Adrenal gland (tissue), 12 donors: ENCODE results near the gene NRP2. TPM values are rescaled to one million over a fixed set of nuclear protein-coding genes. Genes with fewer than 3 reads are reported as not detected.

ENCODE experiments used
- DNase-seq, 7 donors: peaks; one replicate each; pipeline ENCODE4 v3.0.0-alpha.2; 2019 to 2020
- H3K27ac ChIP-seq, 5 donors: fragments of 200-600 bp; sonication (generic) in 4 of 5; 1 replicate in 3 of 5; 2 replicates in 2 of 5; pipeline versions ENCODE4 v1.5.1 to v1.8.0; 2016 to 2020; ENCODE audit warnings: mild to moderate bottlenecking in 1 of 5
- H3K27me3 ChIP-seq: fragments of 200-600 bp; 2 replicates; pipeline ENCODE4 v1.8.0; 2021
- H3K36me3 ChIP-seq, 2 donors: fragments of 200-600 bp; replicated peaks in 1 of 2; 1 replicate in 1 of 2; 2 replicates in 1 of 2; pipeline versions ENCODE4 v1.5.1 to v1.8.0; 2018 to 2022
- H3K4me1 ChIP-seq, 2 donors: fragments of 200-600 bp; replicated peaks in 1 of 2; 1 replicate in 1 of 2; 2 replicates in 1 of 2; pipeline versions ENCODE4 v1.5.1 to v1.8.0; 2018 to 2021
- H3K4me3 ChIP-seq, 4 donors: fragments of 200-600 bp; sonication (generic) in 3 of 4; one replicate each; pipeline ENCODE4 v1.5.1; 2016 to 2018
- H3K9me3 ChIP-seq, 3 donors: fragments of 200-600 bp; sonication (generic) in 1 of 3; replicated peaks in 1 of 3; 1 replicate in 2 of 3; 2 replicates in 1 of 3; pipeline versions ENCODE4 v1.5.1 to v1.8.0; 2016 to 2021
- POLR2A ChIP-seq, 2 donors: fragments of 450-650 bp; IDR thresholded peaks; one replicate each; pipeline ENCODE4 v1.6.1; 2017; ENCODE audit warnings: antibody characterized with exemption in 2 of 2, mild to moderate bottlenecking in 2 of 2, moderate library complexity in 1 of 2
- WGBS, 4 donors: extraction: QIAGEN DNeasy Blood & Tissue Kit in 2 of 4; methylation state at CpG; one replicate each; pipeline versions ENCODE4 v1.1.5 to v1.1.7; 2013 to 2017; 5-methylcytosine and 5-hydroxymethylcytosine counted together
- intact Hi-C, 2 donors: fragments of 100-400 bp; cut with DNase I; formaldehyde crosslinking; loops; one replicate each; pipeline versions ENCODE4 v1.14.1 to v1.15.0; 2022 to 2023
- polyA plus RNA-seq, 3 donors: library from polyadenylated mRNA; stranded (reverse); fragments of 200-250 nt in 2 of 3; fragments of 350-450 nt in 1 of 3; fragmentation: Illumina TruSeq in 1 of 3; extraction: RNeasy Lipid Tissue Mini Kit (QIAGEN cat#74804) in 1 of 3; gene quantifications; one replicate each; pipeline ENCODE4 v1.2.3, GENCODE V29; 2013 to 2014
- total RNA-seq, 9 donors: library from RNA; depleted of rRNA in 4 of 9; stranded (reverse); fragments of >200 nt in 4 of 9; fragments of 120-200 nt in 1 of 9; fragmentation: NEBNext Ultra II Directional in 1 of 9; extraction: Animal tissue kit (Norgen Biotek cat#: 25700) in 1 of 9; gene quantifications; one replicate each; pipeline versions ENCODE4 v1.1.0 to v1.2.4, GENCODE V29; 2013 to 2023
- TF ChIP-seq, protein P1 (sequence below), 6 experiments: fragments of 450-650 bp in 4 of 6; fragments of 200-600 bp in 2 of 6; sonication (generic) in 1 of 6; IDR thresholded peaks; 1 replicate in 5 of 6; 2 replicates in 1 of 6; pipeline versions ENCODE4 v1.5.1 to v1.8.0; 2016 to 2021; ENCODE audit warnings: antibody characterized with exemption in 6 of 6, mild to moderate bottlenecking in 2 of 6, moderate library complexity in 1 of 6
- donor health status: healthy with polysubstance abuse.
- donor health status: Bipolar disorder and iron deficiency.
- donor health status: DM: yes; HTN: yes; CAD: no.
- donor health status: DM: no; HTN: no; CAD: no.
- donor health status: DM: no; HTN: no; CAD: no.
- donor health status: DM: yes; HTN: yes; CAD: no.

NRP2 gene
- total and polyA plus RNA-seq, 12 donors, result 27.6 to 205 (median 93.1) TPM

DNA sequence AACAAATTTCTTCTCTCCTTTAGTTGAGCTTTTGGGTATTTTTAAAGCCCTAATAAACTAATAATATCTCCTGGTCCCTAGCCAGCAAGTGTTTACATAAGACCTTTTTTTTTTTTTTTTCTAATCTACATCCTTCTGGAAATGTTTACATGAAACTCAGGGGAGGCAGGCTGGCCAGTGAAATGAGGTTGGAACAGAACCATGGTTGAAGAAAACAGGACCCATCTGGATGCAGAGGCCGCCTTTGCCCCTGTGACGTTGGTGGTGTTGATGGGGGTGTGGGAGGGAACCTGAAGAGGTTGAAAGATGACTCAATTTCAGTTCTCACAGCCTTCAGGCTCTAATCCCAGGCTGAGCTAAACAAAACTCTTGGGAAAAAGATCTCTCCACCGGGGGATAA, 118.5 kb downstream of the NRP2 start:
- Histone ChIP-seq H3K27ac (peak overlapping the region in 1 of 5 donors; percentile 6), H3K9me3 (no peaks in the 10 kb centered on the region), H3K4me3 (no peak overlapping the region), H3K4me1 (no peaks in the 10 kb centered on the region), H3K27me3 (no peaks in the 10 kb centered on the region), H3K36me3 (peaks cover 0 to 4% of the 10 kb centered on the region in 2 donors)
- TF ChIP-seq, protein P1, sequence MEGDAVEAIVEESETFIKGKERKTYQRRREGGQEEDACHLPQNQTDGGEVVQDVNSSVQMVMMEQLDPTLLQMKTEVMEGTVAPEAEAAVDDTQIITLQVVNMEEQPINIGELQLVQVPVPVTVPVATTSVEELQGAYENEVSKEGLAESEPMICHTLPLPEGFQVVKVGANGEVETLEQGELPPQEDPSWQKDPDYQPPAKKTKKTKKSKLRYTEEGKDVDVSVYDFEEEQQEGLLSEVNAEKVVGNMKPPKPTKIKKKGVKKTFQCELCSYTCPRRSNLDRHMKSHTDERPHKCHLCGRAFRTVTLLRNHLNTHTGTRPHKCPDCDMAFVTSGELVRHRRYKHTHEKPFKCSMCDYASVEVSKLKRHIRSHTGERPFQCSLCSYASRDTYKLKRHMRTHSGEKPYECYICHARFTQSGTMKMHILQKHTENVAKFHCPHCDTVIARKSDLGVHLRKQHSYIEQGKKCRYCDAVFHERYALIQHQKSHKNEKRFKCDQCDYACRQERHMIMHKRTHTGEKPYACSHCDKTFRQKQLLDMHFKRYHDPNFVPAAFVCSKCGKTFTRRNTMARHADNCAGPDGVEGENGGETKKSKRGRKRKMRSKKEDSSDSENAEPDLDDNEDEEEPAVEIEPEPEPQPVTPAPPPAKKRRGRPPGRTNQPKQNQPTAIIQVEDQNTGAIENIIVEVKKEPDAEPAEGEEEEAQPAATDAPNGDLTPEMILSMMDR (IDR thresholded peaks at IDR 0.05), result no peak
- TF ChIP-seq POLR2A (IDR thresholded peaks at IDR 0.05), result no peak
- intact Hi-C loops, result no loop called here
- WGBS, 4 donors, result 55 to 77% (median 69%) methylated on average over 3 of the region's 3 CpGs
- DNase-seq, result peak in 1 of 7 donors; percentile 23

DNA sequence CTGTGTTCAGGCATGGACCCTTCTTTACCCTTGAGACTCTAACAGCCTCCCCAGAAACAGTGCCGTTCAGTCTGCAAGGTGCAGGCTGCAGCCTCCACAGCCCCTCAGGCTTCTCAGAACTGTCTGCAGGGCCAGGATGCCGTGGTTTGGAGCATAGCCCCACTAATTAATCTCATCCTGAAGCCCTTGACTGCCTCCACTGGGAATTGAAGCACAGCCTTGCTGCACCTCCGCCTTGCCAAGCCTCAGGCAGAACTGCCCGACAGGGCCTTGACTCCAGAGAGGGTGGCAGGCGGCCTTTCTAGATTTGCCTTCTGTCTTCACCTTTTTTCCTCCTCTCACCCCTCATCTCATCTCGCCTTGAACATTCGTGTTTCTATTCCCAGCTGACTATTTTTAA, 119.8 kb downstream of the NRP2 start:
- Histone ChIP-seq H3K4me1 (no peaks in the 10 kb centered on the region), H3K36me3 (no peaks in the 10 kb centered on the region), H3K27me3 (no peaks in the 10 kb centered on the region), H3K9me3 (no peaks in the 10 kb centered on the region), H3K4me3 (no peak overlapping the region), H3K27ac (no peak overlapping the region)
- intact Hi-C loops, result no loop called here
- 81 to 94% (median 84%) methylated on average over 6 to 7 of the region's 7 CpGs for WGBS, 4 donors
- TF ChIP-seq, protein P1 (IDR thresholded peaks at IDR 0.05), result no peak
- no peak for TF ChIP-seq POLR2A (IDR thresholded peaks at IDR 0.05)
- no peak for DNase-seq

DNA sequence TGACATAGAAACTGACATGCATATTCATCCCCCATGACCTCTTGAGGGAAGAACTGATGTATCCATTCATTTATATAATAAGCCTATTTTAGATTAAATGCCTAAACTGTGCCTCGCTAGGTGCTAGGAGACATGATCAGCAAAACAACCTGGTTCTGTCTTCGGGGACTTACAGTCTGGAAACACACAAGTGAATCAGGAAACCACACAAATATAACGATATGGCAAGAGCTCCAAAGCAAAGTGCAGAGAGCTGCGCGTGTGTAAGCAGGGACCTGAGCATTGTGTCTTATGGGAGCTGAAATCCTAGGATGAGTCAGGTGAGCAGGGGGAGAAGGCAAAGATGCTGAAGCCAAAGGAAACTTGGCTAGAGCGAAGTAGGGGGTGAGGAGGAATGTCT, 120.6 kb downstream of the NRP2 start:
- TF ChIP-seq POLR2A (IDR thresholded peaks at IDR 0.05), result no peak
- TF ChIP-seq, protein P1 (IDR thresholded peaks at IDR 0.05), result no peak
- no peak for DNase-seq
- no peak overlapping the region for H3K4me3 ChIP-seq
- intact Hi-C loops, result no loop called here
- H3K27ac ChIP-seq, result no peak overlapping the region
- H3K27me3 ChIP-seq, result no peaks in the 10 kb centered on the region
- H3K9me3 ChIP-seq, result no peaks in the 10 kb centered on the region
- H3K36me3 ChIP-seq, result no peaks in the 10 kb centered on the region
- WGBS, 4 donors, result 78 to 84% (median 79%) methylated on average over 6 of the region's 6 CpGs
- H3K4me1 ChIP-seq, result no peaks in the 10 kb centered on the region

DNA sequence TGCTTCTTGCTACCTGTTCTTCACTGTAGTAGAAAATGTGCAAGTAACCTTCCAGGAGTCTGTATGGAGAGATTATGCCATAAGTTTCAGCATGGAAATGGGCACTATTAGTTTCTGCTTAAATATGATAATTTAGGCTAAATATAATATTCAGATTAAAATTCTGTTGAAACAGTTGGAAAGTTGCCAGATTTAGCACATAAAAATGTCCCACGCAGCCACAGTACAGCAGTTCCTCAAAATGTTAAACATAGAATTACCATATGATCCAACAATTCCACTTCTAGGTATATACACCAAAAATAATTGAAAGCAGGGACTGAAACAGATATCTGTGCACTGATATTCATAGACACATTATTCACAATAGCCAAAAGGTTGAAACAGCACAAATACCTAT, 121.2 kb downstream of the NRP2 start:
- 69 to 83% (median 78%) methylated on average over 1 of the region's 1 CpG for WGBS, 4 donors
- intact Hi-C loops, result no loop called here
- no peak for DNase-seq
- Histone ChIP-seq H3K36me3 (no peaks in the 10 kb centered on the region), H3K9me3 (no peaks in the 10 kb centered on the region), H3K27ac (no peak overlapping the region), H3K4me3 (no peak overlapping the region), H3K4me1 (no peaks in the 10 kb centered on the region), H3K27me3 (no peaks in the 10 kb centered on the region)
- TF ChIP-seq POLR2A (IDR thresholded peaks at IDR 0.05), result no peak
- TF ChIP-seq, protein P1 (IDR thresholded peaks at IDR 0.05), result no peak
